ENCODE results near the gene SLC24A2. TPM values are rescaled to one million over a fixed set of nuclear protein-coding genes. Genes with fewer than 3 reads are reported as not detected.

The SLC24A2 gene
- polyA plus RNA-seq, 1 of the 3 experiments (the other 2 are of a cell fraction): not detected

GRCh38 chr9:19741178-19741577 is 47.7 kb downstream of the SLC24A2 start:
- TF ChIP-seq SIN3A (IDR thresholded peaks at IDR 0.05; ENCODE audit: borderline replicate concordance, low read depth, low read length) (no peak), SMC3 (IDR thresholded peaks at IDR 0.05; ENCODE audit: low read depth, low read length) (no peak), MEF2A (IDR thresholded peaks at IDR 0.05; ENCODE audit: borderline replicate concordance, low read depth) (no peak)
- no peak overlapping the region for H3K27ac ChIP-seq (ENCODE audit: low read depth in 2 of 2, low read length in 1 of 2)
- no peaks in the 10 kb centered on the region for H3K36me3 ChIP-seq (replicated peaks in 1 of 2; ENCODE audit: control insufficient read depth in 1 of 2, insufficient read depth in 2 of 2, low read length in 1 of 2)
- no peaks in the 10 kb centered on the region for H3K9me3 ChIP-seq
- H3K4me2 ChIP-seq: no peak overlapping the region
- CTCF ChIA-PET: no interaction called here
- H3K27me3 ChIP-seq (ENCODE audit: insufficient read depth): no peaks in the 10 kb centered on the region
- no peaks in the 10 kb centered on the region for H3K9me2 ChIP-seq
- WGBS (ENCODE audit: low lambda C conversion rate): 35% methylated on average over 4 of the region's 4 CpGs
- no peaks in the 10 kb centered on the region for H3K4me1 ChIP-seq (ENCODE audit: control insufficient read depth in 1 of 2, insufficient read depth in 2 of 2, low read depth in 1 of 2, low read length in 1 of 2)
- H3K4me3 ChIP-seq (ENCODE audit: low read depth in 2 of 2, low read length in 1 of 2): no peak overlapping the region
- H4K20me1 ChIP-seq (ENCODE audit: insufficient read depth): no peaks in the 10 kb centered on the region
- no peak overlapping the region for H3K9ac ChIP-seq
- DNase-seq: no peak
- no peak overlapping the region for H2AFZ ChIP-seq (ENCODE audit: low read depth)
- POLR2A ChIA-PET: no interaction called here
- H3K79me2 ChIP-seq (ENCODE audit: insufficient read depth): no peaks in the 10 kb centered on the region
- H3F3A ChIP-seq (replicated peaks; ENCODE audit: insufficient read depth): no peaks in the 10 kb centered on the region
